ENCODE data around the gene EPHA4.

Gene EPHA4

GRCh38 chr2:221503965-221504364, 68.1 kb downstream of the EPHA4 start:
- DNase-seq (ENCODE audit: low read depth): no peak

GRCh38 chr2:221502270-221503010, 69.7 kb downstream of the EPHA4 start:
- DNase-seq (ENCODE audit: low read depth): no peak

- no peak for DNase-seq (ENCODE audit: low read depth)
These were observed 70.2 kb downstream of the EPHA4 start for GRCh38 chr2:221501883-221502269.

GRCh38 chr2:221501210-221501882, 70.8 kb downstream of the EPHA4 start:
- DNase-seq (ENCODE audit: low read depth): no peak

GRCh38 chr2:221500501-221501209, 71.4 kb downstream of the EPHA4 start:
- no peak for DNase-seq (ENCODE audit: low read depth)

- DNase-seq (ENCODE audit: low read depth): no peak
These were observed 76.4 kb downstream of the EPHA4 start for GRCh38 chr2:221495731-221496130.

GRCh38 chr2:221494556-221494955, 77.5 kb downstream of the EPHA4 start:
- DNase-seq (ENCODE audit: low read depth): no peak

- DNase-seq (ENCODE audit: low read depth): no peak
These were observed 78.7 kb downstream of the EPHA4 start for GRCh38 chr2:221493391-221493790.

GRCh38 chr2:221492636-221493035, 79.5 kb downstream of the EPHA4 start:
- no peak for DNase-seq (ENCODE audit: low read depth)

- no peak for DNase-seq (ENCODE audit: low read depth)
These were observed 81.5 kb downstream of the EPHA4 start for GRCh38 chr2:221490506-221491060.

- no peak for DNase-seq (ENCODE audit: low read depth)
These were observed 83.8 kb downstream of the EPHA4 start for GRCh38 chr2:221488136-221488807.

- no peak for DNase-seq (ENCODE audit: low read depth)
These were observed 86.0 kb downstream of the EPHA4 start for GRCh38 chr2:221486106-221486505.

GRCh38 chr2:221485503-221485870, 86.6 kb downstream of the EPHA4 start:
- no peak for DNase-seq (ENCODE audit: low read depth)

- DNase-seq (ENCODE audit: low read depth): no peak
These were observed 87.2 kb downstream of the EPHA4 start for GRCh38 chr2:221484761-221485502.

- DNase-seq (ENCODE audit: low read depth): no peak
These were observed 89.2 kb downstream of the EPHA4 start for GRCh38 chr2:221482666-221483455.

GRCh38 chr2:221480821-221481220, 91.3 kb downstream of the EPHA4 start:
- no peak for DNase-seq (ENCODE audit: low read depth)

GRCh38 chr2:221480163-221480562, 91.9 kb downstream of the EPHA4 start:
- DNase-seq (ENCODE audit: low read depth): no peak

- no peak for DNase-seq (ENCODE audit: low read depth)
These were observed 93.6 kb downstream of the EPHA4 start for GRCh38 chr2:221478485-221478863.

GRCh38 chr2:221477714-221478484, 94.2 kb downstream of the EPHA4 start:
- DNase-seq (ENCODE audit: low read depth): no peak

GRCh38 chr2:221476195-221476594, 95.9 kb downstream of the EPHA4 start:
- no peak for DNase-seq (ENCODE audit: low read depth)

Data from HS-27A (cell line).